Stimulated activated CD8-positive, alpha-beta memory T cell treated with anti-CD3 and anti-CD28 coated beads, Interleukin-4, amount 100 ng/mL, for 1 hour (primary cell): ENCODE measurements around the gene MTAP.
A peak's percentile ranks its signal among the peaks of the same experiment; 100 is the strongest.
"Not testable (repeated sequence)": the region's sequence is repeated elsewhere in the genome, so short reads cannot be mapped to it uniquely, and the experiment has no call there.

Source experiments
- DNase-seq, 2 donors: peaks; one replicate each; pipeline ENCODE4 v3.0.0-alpha.2; 2020; ENCODE audit warnings: low read depth in 2 of 2, low spot score in 1 of 2

The MTAP gene

GRCh38 chr9:21906881-21907280 lies 104.4 kb downstream of the MTAP start:
- DNase-seq: no peak

DNA sequence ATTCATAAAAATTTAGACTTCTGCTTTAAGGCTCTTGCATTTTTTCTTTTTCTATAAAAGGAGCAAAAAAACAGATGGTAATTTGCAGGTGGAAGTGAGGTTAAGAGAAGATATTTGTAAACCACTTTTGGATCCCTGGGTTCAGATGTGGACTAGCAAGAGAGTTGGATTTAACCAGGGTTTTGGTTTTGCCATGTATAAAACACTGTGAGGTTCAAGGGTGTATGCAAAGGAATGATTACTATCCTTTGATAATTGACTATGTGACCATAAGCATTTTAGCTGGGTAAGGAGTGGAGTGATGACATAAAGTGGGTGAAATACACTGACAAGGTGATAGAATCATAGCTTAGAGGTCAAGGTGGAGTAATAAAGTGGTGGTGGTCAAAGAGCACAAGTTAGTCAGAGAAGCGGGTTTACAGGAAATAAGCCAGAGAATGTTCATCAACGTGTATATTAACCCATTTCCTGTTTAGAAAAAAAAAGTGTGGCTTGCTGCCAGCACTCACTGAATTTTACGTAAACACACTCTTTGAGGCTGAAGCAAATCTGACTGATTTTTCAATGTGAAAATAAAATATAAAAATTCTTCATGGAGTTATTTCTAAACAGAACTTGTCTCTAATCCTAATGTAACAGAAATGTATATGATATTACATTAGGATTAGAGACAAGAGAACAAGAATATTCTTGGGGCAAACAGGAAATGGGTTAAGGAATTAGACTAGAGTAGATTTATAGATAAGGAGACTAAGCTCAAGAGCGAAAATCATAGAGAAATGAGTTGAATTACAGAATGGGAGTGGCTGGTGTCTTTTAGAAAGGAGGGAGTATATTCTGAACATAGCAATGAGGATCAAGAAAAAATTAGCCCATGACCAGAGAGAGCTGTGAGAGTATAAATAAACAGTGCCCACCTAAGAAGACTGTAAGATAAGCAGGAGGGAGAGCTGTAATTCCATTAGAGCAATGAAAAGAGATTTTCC lies 117.2 kb downstream of the MTAP start:
- DNase-seq: peak in 1 of 2 donors; percentile 2

DNA sequence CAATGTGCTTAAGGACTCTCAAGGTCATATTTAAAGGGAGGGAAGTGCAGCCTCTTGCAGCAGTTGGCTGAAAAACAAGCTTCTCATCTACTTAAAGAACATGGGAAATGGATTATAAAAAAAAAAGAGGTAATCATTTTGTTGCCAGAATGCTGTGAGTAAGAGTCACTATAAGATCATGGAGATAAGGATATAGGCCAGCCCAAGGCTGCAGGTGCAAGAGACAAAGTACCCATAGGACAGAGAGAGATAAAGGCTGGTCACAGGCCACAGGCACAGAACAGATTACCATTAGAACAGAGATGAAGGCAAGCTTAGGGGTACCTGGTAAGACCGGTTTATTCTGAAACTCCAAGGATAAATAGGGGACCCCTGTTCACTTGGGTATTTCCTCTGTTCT lies 121.3 kb downstream of the MTAP start:
- no peak for DNase-seq

DNA sequence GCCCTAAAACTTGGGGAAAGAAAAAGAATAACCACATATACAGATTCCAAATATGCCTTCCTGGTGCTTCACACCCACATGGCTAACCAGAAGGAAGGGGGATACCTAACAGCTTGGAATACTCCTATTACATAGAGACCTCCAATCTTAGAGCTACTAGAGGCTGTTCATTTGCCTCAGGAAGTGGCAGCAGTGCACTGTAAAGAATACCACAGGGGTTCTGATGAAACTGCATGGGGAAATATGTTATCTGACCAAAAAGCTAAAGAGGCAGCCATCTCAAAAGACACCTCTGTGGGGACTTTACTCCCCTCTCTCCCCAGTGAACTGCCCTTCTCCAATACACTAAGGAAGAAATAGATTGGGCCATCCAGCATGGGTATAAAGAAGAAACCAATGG lies 125.3 kb downstream of the MTAP start:
- no peak for DNase-seq

DNA sequence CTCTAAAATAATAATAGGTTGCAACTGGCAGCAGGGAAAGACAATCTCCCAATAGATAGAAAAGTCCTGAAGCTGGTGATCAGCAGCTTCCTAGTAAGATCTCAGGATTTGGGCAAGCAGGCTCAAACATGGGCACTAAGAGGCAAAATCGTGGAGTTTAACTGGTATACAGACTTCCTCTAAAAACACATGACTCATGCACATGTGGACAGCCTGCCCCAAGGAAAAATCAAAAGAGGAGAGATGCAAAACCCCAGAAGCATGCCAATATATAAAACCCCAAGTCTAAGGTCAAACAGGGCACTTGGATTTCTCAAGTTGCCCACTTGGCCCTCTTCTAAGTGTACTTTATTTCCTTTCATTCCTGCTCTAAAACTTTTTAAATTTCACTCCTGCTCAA lies 129.0 kb downstream of the MTAP start:
- no peak for DNase-seq

GRCh38 chr9:21933281-21933680 lies 130.8 kb downstream of the MTAP start:
- DNase-seq: no peak

GRCh38 chr9:21933865-21934264 lies 131.4 kb downstream of the MTAP start:
- DNase-seq: no peak

GRCh38 chr9:21935631-21936030 lies 133.2 kb downstream of the MTAP start:
- no peak for DNase-seq

DNA sequence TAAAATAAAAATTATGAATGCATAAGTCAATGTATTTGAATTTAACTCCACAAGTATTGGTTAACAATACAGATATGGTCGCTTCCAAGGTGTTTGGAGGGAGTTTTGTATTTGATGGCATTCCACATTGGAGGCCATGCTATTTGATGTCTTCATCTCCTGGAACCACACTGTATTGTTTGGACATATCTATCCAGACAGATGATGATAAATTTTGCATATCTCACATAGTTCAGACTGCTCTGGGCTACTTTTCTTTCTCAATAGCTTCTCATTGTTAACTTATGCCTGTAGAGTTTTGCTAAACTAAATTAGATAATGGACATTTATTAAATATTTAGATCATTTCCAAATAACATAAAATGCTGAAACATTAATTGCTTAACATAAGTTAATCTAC lies 133.7 kb downstream of the MTAP start:
- no peak for DNase-seq

- DNase-seq: no peak
Observed at GRCh38 chr9:21941337-21941995, 139.0 kb downstream of the MTAP start.

- no peak for DNase-seq
Observed at GRCh38 chr9:21943464-21943863, 141.0 kb downstream of the MTAP start.

DNA sequence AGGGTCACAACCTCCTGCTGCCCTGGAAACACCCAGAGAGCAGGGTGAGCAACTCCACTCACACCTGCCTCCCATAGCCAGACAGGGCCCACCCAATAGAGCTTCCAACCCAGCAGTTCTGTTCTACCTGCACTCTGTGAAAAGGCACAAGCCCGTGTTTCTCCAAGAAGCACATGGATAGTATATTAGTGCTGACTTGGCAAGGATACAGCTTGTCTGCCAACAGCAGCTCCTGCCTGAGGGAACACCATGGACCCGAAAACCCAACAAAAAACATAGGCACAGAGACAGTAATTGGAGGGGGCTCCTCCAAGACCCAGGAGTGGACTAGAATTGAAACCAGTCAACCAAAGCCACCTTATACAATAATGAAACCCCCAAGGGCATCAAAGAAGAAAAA lies 143.2 kb downstream of the MTAP start:
- no peak for DNase-seq

GRCh38 chr9:21958833-21959232 lies 156.4 kb downstream of the MTAP start:
- no peak for DNase-seq

GRCh38 chr9:21959268-21959667 lies 156.8 kb downstream of the MTAP start:
- not testable (repeated sequence) for DNase-seq

DNA sequence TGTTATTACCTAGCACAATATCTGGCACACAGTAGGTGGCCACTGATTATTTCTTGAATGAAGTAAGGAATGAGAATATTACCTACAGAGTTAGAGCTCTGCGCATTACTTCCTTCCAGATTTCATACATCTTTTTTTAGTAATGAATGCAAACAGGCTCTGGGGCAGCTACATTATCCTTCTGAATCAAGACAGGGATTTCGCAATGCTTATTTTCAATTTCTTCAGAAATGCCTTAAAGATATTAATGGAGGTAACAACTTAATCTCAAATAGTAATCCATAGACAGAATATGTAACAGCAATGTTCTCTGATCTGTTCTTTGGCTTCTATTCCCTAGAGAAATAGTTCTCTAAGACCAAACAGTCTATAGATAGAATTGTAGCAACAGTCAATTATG lies 159.1 kb downstream of the MTAP start:
- DNase-seq: no peak

DNA sequence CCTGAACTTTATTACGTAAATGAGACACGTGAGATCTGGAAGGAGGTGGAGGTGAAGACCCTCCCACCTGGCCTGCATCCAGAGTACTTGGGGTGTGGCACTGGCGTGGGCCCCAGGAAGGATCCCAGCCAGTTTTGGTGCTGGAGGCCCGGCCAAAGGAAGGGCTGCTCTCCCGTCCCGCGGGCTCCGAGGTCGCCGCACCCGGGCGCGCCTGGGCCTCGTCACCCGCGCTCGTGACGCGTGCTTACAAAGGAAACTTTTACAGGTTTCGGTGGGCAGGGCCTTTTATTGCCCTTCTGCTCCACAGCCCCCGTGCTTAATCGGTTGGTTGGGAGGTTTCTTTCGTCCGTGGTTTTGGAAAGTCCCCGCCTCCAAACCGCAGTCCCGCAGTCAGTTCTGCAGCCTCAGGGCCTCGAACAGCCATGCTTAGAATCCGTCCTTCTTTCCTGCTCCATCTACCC lies 162.5 kb downstream of the MTAP start:
- DNase-seq: no peak

GRCh38 chr9:21965401-21965951 lies 163.0 kb downstream of the MTAP start:
- DNase-seq: no peak

DNA sequence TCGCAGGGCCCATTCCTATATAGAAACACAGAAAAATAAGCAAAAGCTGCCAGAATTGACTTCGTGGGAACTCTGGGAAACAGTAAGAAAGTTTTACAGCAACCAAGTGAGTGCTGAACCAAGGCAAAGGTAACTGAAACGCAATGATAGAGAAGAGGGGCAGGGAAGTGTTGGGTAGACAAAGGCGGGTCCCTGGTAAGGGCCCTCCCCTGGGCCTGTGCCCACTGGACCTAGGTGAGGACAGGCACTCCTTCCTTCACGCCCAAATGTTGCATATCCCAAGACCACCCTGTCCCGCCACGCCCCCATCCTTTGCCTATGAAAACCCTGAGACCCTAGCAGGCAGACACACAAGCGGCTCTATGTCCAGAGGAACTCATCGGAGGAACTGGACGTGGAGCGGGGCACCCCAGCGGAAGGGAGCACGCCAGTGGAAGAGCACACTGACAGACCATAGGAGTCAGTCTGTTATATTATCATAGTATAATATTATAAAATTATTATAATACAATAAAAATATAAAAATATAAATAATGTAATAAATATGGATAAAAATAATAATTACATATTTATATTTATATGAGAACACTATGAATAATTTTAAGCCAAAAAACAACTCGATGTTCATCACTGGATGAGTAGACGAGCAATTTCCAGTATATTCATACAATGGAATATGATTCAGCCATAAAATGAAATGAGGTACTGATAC lies 163.9 kb downstream of the MTAP start:
- DNase-seq: no peak

- DNase-seq: no peak
Observed at GRCh38 chr9:21967169-21967568, 164.7 kb downstream of the MTAP start.

GRCh38 chr9:21967702-21968101 lies 165.3 kb downstream of the MTAP start:
- no peak for DNase-seq

- DNase-seq: no peak
Observed at GRCh38 chr9:21968331-21969010, 166.0 kb downstream of the MTAP start.
